Cardiac muscle cell (in vitro differentiated cells and primary cell): Measurements from ENCODE around the gene SP3. TPM values are rescaled to one million over a fixed set of nuclear protein-coding genes. Genes with fewer than 3 reads are reported as not detected.

Source experiments
- DNase-seq, 2 donors: peaks; one replicate each; pipeline versions ENCODE4 v3.0.0 to v3.0.0-alpha.2; 2010 to 2017; ENCODE audit warnings: low read depth in 1 of 2, low spot score in 1 of 2
- H3K27ac ChIP-seq: fragments of 200-600 bp; sonication (generic); 2 replicates; pipeline ENCODE4 v1.5.1; 2016
- H3K27me3 ChIP-seq: fragments of 200-600 bp; sonication (generic); 2 replicates; pipeline ENCODE4 v1.6.0; 2016; ENCODE audit warnings: control low read depth
- H3K36me3 ChIP-seq: fragments of 200-600 bp; sonication (generic); 2 replicates; pipeline ENCODE4 v1.5.1; 2016; ENCODE audit warnings: control low read depth
- H3K4me1 ChIP-seq: fragments of 200-600 bp; sonication (generic); 2 replicates; pipeline ENCODE4 v1.8.1; 2017; ENCODE audit warnings: low read depth, mild to moderate bottlenecking, mixed run types
- H3K4me3 ChIP-seq: fragments of 200-600 bp; sonication (generic); 2 replicates; pipeline ENCODE4 v1.5.1; 2016; ENCODE audit warnings: mild to moderate bottlenecking
- H3K9me3 ChIP-seq: fragments of 200-600 bp; sonication (generic); 2 replicates; pipeline ENCODE4 v1.5.1; 2017; ENCODE audit warnings: low read depth, mild to moderate bottlenecking, control low read depth
- CTCF ChIP-seq: IDR thresholded peaks from 2 replicates; pipeline ENCODE4 v1.5.1; 2012; ENCODE audit warnings: low read depth, mild to moderate bottlenecking, low read length
- polyA plus RNA-seq: library from polyadenylated mRNA; unstranded; fragments of >200 nt; fragmentation: Nextera tagmentation; extraction: Ambion mirVana; gene quantifications from 2 replicates; pipeline ENCODE4 v1.2.1, GENCODE V29; 2016
- total RNA-seq: library from RNA; depleted of rRNA; stranded (reverse); fragments of >200 nt; gene quantifications from 2 replicates; pipeline ENCODE4 v1.2.3, GENCODE V29; 2016

Gene SP3
- total and polyA plus RNA-seq, 2 experiments from 2014 or later: 36.0 to 164 TPM

- Histone ChIP-seq H3K9me3 (no peaks in the 10 kb centered on the region), H3K4me1 (no peaks in the 10 kb centered on the region), H3K27ac (no peak overlapping the region), H3K27me3 (no peaks in the 10 kb centered on the region), H3K4me3 (no peak overlapping the region), H3K36me3 (no peaks in the 10 kb centered on the region)
- DNase-seq: peak in 1 of 2 donors; percentile 80
- no peak for TF ChIP-seq CTCF
These were observed 17.7 kb upstream of the SP3 start for GRCh38 chr2:173982918-173983317.

DNA sequence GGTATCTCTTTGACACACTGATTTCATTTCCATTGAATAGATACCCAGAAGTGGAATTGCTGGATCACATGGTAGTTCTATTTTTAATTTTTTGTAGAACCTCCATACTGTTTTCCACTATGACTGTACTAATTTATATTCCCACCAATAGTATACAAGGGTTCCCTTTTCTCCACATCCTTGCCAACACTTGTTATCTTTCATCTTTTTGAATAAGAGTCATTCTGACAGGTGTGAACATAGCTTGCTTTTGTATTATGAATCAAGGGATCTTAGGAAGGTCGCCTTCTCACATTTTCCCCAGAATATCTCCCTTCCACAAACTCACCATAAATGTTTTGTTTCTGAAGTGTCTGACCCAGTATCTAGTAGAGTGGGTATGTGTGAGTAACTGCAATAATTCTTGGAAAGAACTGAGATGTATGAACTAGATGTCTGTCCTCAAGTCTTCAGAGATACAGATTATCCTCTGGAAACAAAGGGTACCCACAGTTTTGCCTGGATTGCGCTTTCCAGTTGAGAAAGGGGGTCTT lies 17.1 kb upstream of the SP3 start:
- Histone ChIP-seq H3K4me3 (no peak overlapping the region), H3K27ac (no peak overlapping the region), H3K27me3 (no peaks in the 10 kb centered on the region), H3K9me3 (no peaks in the 10 kb centered on the region), H3K36me3 (no peaks in the 10 kb centered on the region), H3K4me1 (no peaks in the 10 kb centered on the region)
- no peak for TF ChIP-seq CTCF
- no peak for DNase-seq

- no peak for TF ChIP-seq CTCF
- Histone ChIP-seq H3K9me3 (no peaks in the 10 kb centered on the region), H3K4me3 (no peak overlapping the region), H3K27me3 (no peaks in the 10 kb centered on the region), H3K27ac (no peak overlapping the region), H3K36me3 (no peaks in the 10 kb centered on the region), H3K4me1 (no peaks in the 10 kb centered on the region)
- no peak for DNase-seq
These were observed 16.3 kb upstream of the SP3 start for GRCh38 chr2:173981520-173981919.

- H3K36me3 ChIP-seq: no peaks in the 10 kb centered on the region
- TF ChIP-seq CTCF: no peak
- DNase-seq: peak in 1 of 2 donors; percentile 88
- H3K4me3 ChIP-seq: no peak overlapping the region
- H3K27ac ChIP-seq: no peak overlapping the region
- no peaks in the 10 kb centered on the region for H3K27me3 ChIP-seq
- no peaks in the 10 kb centered on the region for H3K4me1 ChIP-seq
- H3K9me3 ChIP-seq: no peaks in the 10 kb centered on the region
These were observed 14.7 kb upstream of the SP3 start for GRCh38 chr2:173979751-173980351.

DNA sequence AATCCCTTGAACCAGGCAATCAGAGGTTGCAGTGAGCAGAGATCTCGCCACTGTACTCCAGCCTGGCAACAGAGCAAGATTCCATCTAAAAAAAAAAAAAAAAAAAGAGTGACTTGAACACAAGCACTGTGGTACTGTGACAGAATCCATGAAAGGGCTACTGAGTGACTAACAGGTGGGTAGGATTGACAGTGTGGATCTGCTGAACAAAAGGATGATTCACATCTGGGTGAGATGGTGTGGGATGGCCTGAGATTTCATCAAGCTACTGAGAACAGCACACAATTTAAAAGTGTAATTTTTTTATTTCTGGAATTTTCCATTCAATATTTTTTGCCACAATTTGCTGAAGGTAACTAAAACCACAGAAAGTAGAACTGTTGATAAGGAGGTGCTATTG lies 13.3 kb upstream of the SP3 start:
- Histone ChIP-seq H3K4me3 (no peak overlapping the region), H3K36me3 (no peaks in the 10 kb centered on the region), H3K27ac (no peak overlapping the region), H3K9me3 (no peaks in the 10 kb centered on the region), H3K27me3 (no peaks in the 10 kb centered on the region), H3K4me1 (no peaks in the 10 kb centered on the region)
- TF ChIP-seq CTCF: no peak
- no peak for DNase-seq
